NCI-H1092 treated with DMSO at 0.1 percent for 48 hours (cell line): ENCODE results near the gene ACSF2.

ENCODE experiments used
- DNase-seq: peaks from one replicate; lab custom pipeline; 2025; lab: John Stamatoyannopoulos, UW

Gene ACSF2

DNA sequence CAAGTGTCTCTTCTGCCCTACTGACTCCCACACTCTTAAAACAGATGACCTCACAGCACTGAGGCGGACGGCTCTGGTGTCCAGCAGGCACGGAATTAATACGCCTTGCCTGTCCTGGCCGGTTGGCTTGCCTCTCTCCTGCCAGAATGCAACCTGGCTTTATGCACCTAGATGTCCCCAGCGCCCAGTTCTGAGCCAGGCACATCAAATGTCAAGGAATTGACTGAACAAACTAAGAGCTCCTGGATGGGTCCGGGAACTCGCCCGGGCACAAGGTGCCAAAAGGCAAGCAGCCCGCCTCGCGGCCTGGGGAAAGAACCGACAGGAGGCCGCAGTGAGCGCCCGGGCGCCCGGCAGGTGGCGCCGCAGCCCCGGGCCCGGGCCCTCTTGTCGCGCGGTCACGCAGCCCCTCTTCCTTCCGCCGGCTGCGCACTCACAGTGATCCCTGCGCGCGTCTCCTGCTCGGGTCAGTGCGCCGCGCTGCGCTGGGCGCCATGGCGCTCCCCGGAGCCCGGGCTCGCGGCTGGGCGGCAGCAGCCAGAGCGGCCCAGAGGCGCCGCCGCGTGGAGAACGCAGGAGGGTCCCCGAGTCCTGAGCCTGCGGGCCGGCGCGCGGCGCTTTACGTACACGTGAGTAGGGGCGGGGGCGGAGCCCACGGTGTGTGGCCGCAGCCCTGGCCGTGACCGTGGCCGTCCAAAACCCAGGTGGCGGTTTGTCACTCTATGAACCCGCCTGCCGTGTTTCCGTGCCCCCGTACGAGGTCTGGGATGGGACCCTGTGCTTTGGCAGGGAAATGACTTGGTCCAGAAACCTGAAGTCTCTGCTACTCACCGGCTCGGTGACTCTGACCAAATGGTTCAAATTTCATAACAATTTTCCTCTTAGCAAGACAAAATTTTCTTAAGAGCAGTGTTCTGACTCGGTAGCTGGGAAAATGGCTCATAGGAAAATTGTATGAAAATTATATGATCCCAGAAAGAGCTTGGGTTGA, 52.7 kb downstream of the ACSF2 start, which contains the start of gene RSAD1:
Gene RSAD1, plus strand, starts transcription at position 470 of the 991 bp plus-strand sequence. Its CDS starts 25 bp downstream, at position 495.
- DNase-seq, result peak; percentile 92

- peak; percentile 65 for DNase-seq
Observed at GRCh38 chr17:50479522-50480141, 53.6 kb downstream of the ACSF2 start.

GRCh38 chr17:50480142-50480764, 54.2 kb downstream of the ACSF2 start:
- no peak for DNase-seq

DNA sequence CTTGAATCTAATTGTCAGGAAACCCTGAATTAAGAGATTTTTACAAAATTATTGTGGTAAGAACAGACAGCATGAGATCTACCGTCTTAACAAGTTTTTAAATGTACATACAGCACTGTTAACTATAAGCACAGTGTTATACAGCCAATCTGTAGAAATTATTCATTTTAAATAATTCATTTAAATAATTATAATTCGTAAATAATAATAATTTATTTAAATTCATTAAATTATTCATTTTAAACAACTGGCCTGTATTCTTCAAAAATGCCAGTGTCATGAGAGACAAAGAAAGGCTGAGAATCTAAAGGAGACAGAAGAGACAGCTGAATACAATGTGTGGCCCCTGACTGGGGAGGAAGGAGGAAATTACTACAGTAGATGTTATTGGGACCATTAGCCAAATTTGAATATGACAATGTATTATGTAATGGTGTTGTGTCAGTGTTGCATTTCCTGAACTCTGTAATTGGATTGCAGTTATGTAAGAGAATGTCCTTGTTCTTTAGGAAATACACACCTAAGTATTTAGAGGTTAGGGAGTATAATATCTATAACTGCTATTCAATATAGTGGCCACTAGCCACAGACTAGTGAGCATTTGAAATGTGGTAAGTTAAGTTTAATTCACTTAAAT, 55.0 kb downstream of the ACSF2 start:
- DNase-seq, result no peak

GRCh38 chr17:50481648-50482047, 55.6 kb downstream of the ACSF2 start:
- no peak for DNase-seq

DNA sequence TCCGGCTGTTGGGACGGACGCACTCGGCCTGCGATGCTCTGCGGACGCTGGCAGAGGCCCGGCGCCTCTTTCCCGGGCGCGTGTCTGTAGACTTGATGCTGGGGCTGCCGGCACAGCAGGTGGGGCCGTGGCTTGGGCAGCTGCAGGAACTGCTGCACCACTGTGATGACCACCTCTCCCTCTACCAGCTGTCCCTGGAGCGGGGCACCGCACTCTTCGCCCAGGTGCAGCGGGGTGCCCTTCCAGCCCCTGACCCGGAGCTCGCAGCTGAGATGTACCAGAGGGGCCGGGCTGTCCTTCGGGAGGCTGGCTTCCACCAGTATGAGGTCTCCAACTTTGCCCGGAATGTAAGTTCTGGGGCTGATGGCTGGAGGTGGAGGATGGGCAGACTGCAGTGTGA, 56.1 kb downstream of the ACSF2 start:
- DNase-seq, result no peak

DNA sequence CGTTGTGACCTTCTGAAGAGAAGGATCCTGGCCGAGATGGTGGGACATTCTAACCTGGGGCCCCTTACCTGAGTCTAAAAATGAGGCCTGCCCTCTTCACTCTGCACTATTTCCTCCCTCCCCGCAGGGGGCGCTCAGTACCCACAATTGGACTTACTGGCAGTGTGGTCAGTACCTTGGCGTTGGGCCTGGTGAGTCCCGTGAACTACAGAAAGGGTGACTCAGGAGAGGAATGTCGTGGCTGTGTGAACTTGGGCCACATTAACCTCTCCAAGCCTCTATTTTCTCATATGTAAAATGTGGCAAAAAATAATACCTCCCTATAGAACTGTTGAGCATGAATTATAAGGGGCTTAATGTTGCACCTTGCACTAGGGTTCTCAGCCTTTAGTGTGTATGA, 56.5 kb downstream of the ACSF2 start:
- peak; percentile 52 for DNase-seq

- no peak for DNase-seq
Observed at GRCh38 chr17:50483266-50483665, 57.2 kb downstream of the ACSF2 start.

GRCh38 chr17:50484386-50485155, 58.6 kb downstream of the ACSF2 start:
- DNase-seq, result no peak

DNA sequence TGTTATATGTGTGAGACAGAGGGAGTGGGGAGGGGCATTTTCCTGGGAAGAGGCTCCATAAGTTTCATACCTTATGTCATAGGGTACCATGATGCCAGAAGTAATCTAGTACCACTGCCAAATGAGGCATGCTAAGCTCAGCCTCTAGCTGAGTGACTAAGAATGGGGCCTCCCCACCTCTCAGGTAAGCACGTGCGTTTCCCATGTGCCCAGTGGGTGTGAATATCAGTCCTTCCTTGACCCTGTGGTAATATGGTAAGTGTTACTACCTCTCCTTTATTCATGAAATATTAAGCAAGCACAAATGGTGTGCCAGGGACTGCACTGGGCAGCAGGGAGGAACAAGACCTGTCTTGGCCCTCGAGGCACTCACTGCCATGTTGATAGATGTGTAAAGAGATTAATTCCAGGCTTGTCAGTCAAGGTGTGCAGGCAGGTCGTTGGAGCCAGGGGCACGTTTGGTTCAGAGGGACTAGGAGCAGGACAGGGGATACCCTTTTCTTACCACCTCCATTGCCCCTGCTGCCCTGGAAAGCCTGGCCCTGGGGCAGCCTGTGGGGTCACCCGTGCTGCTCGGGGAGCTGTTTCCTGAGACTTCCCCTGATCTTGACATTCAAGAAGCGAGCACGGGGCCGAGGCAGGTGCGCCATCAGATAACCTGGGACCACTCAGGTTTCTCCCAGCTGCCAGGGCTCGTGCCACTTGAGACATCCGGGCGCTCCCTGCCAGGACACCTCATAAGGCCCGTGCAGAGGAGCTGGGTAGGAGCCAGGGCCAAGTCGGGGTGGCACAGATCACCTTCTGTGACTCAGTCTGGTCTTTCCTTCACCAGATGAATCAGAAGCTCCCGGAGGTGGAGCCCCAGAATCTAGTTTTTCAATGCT, 61.4 kb downstream of the ACSF2 start:
- DNase-seq, result no peak

DNA sequence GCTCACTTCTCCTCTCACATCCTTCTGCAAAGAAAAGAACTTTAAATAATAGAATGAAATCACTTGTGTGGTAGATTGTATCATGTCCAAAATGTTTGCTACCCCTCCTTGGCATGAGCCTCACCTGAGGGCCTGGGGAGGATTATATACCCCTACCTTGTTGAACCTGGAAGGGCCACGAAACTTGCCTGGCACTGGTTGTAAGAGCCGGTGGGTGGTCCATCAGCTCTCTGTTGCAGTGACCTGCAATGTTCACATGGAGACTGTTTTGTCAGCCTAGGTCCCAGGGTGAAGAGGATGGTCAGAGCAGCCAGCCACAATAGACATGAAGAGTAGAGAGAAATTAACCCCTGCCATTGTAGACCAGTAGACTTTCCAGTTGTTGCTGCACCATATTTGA, 62.9 kb downstream of the ACSF2 start:
- no peak for DNase-seq

- no peak for DNase-seq
Observed at GRCh38 chr17:50491505-50491904, 65.5 kb downstream of the ACSF2 start.

GRCh38 chr17:50492214-50492613, 66.2 kb downstream of the ACSF2 start:
- DNase-seq, result no peak

DNA sequence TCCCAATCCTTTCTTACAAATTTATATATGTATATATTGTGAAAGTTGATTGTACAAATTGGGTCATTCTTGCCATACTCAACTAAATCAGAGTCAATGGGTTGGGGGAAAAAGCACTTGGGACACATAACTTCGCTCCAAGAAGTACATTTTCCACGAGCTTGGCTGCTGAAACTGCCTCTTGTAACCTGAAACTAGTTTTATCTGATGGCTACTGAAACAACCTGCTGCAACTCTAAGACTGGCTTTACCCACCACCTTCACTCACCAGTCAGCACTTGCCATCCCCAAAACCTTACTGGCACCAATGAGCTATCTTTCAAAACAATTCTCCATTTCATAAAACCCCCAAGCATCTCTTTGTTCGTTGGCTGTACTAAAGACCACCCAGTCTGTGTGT, 67.7 kb downstream of the ACSF2 start:
- no peak for DNase-seq

DNA sequence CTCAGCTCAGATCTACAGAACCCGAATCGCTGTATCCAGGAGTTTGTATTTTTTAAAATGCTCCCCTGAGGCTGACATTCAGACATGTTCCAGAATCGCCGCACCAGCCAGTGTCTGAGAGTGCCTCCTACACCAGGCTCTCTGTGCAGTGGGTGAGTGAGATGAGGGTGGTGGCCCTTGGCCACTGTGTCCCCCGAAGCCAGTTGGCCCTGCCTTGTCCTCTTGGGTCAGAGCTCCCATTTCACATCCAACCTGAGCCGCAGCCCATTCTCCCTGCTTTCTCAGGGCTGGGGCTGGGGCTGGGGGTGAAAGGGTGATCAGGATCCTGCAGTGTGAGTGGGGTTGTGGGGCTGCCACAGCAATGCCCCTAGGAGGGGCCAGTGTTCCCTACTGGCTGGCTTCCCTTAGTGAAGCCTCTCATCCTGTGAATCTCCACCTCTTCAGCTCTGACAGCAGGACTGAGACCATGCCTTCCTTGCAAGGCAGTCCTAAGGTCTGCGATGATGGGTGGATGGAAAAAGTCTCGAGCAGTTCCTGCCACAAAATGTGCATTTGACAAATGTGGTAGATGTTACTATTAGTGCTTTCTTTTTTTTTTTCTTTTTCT, 69.3 kb downstream of the ACSF2 start:
- no peak for DNase-seq

DNA sequence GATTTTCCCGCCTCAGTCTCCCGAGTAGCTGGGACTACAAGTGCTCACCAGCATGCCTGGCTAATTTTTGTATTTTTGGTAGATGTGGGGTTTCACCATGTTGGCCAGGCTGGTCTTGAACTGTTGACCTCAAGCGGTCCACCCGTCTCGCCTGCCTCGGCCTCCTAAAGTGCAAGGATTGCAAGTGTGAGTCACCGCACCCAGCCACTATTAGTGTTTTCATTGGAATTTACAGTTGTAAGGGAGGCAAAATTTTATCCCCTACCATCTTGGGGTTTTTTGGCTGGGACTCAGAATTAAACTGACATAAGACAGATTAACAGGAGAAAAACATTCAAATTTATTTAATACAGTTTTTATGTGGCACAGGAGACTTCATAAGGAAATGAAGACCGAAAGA, 69.9 kb downstream of the ACSF2 start:
- DNase-seq, result no peak

DNA sequence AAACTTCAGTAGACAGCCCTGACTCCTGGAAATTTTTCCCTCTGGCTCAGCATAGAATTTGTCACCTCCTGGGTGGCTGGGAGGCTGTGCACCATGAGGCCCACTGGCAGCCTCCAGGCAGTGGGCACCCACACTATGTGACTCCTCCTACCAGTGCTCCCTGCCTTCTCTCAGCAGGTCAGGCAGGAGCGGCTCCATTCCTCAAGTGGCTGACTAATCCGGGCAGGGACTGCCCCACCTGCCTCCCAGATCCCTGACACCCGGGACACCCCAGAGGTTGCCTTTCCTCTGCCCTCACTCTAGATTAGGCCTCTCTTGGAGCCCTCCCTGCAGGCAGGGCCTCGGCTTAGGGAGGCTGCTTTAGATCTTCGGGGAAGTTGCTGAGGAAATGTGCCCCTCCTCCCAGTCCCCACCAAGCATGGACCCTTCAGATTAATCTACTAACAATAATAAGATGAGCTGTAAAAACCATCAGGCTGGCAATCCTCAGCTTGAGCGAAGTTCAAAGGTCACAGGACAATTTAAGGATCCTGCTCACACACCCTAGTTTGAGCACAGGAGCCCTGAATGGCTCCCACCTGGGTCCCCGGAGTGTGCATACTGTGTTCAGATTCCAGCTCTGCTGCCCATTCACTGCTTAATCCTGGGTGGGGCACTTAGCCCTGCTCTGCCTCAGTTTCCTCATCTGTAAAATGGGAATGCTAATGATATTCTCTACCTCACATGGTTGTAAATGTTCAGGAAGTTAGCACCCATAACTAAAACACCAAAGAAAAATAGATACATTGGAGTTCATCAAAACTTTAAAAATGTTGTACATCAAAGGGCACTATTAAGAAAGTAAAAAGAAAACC, 72.2 kb downstream of the ACSF2 start:
- DNase-seq, result no peak

GRCh38 chr17:50499270-50499669, 73.3 kb downstream of the ACSF2 start:
- no peak for DNase-seq

DNA sequence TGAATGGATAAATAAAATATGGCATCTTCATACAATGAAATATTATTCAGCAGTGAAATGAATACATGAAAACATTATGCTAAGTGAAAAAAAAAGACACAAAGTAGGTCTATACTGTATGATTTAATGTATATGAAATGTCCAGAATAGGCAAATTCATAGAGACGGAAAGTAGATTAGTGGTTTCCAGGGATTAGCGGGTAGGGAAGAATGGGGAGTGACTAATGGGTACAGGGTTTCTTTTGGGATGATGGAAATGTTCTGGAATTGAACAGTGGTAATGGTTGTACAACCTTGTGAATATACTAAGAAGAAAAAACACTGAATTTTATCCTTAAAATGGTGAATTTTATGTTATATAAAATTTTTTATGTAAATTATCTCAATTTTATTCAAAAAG, 73.7 kb downstream of the ACSF2 start:
- no peak for DNase-seq
